ENCODE measurements around the gene C16orf90. TPM values are rescaled to one million over a fixed set of nuclear protein-coding genes. Genes with fewer than 3 reads are reported as not detected.

Gene C16orf90, protein sequence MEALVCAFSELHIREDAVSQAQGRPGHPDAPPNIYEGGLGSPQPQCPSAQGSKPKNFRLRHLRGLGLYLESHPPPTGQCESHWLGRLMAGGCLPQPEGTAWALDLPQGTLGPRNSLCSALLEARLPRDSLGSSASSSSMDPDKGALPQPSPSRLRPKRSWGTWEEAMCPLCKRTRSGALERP
- total RNA-seq (2022; extraction: Qiagen RNA extraction; ENCODE audit: low read depth) = not detected in 5 replicates

DNA sequence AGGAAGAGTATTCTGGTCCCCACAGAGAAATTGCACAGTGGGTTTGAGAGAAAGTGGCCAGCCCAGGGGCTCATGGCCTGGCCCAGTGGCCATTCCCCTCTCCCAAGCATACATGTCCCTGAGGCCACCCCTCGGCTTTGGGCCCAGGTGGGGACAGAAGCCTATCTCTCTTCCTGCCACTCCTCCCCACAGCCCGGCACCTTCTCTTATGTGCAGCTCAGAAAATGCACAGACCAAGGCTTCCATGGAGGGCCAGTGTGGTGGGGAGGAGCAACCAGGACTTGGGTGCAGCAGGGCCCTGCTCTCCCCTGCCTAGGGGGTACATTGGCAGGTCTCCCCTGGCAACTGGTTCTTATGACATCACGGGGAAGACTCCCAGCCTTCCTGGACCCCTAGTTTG lies at the start of gene C16orf90:
Gene C16orf90 (minus strand): TSS at position 314 of the 400 bp plus-strand sequence. CDS start 68 bp downstream, at position 246.

Other genes with a start within 250 kb of the C16orf90 start
- gene MEFV, start 238.9 kb downstream of the C16orf90 start, total RNA-seq (2022; extraction: Qiagen RNA extraction; ENCODE audit: low read depth) = not detected in 5 replicates
- 35.3 to 44.6 TPM (median 37.6 TPM) in 5 replicates for gene ZNF263, start 212.0 kb downstream of the C16orf90 start, total RNA-seq (2022; extraction: Qiagen RNA extraction; ENCODE audit: low read depth)
- gene TIGD7, start 190.1 kb downstream of the C16orf90 start, total RNA-seq (2022; extraction: Qiagen RNA extraction; ENCODE audit: low read depth) = 1.3 to 1.8 TPM (median 1.5 TPM) in 5 replicates
- gene ZNF75A, start 190.0 kb downstream of the C16orf90 start, total RNA-seq (2022; extraction: Qiagen RNA extraction; ENCODE audit: low read depth) = 10.0 to 12.5 TPM (median 12.1 TPM) in 5 replicates
- gene OR2C1, start 139.6 kb downstream of the C16orf90 start, total RNA-seq (2022; extraction: Qiagen RNA extraction; ENCODE audit: low read depth) = not detected in 5 replicates
- 11.9 to 18.2 TPM (median 16.2 TPM) in 5 replicates for gene ZSCAN32, start 94.5 kb downstream of the C16orf90 start, total RNA-seq (2022; extraction: Qiagen RNA extraction; ENCODE audit: low read depth)
- 13.0 to 15.2 TPM (median 14.7 TPM) in 5 replicates for gene ZNF174, start 94.3 kb downstream of the C16orf90 start, total RNA-seq (2022; extraction: Qiagen RNA extraction; ENCODE audit: low read depth)
- gene ZNF597, start 52.0 kb downstream of the C16orf90 start, total RNA-seq (2022; extraction: Qiagen RNA extraction; ENCODE audit: low read depth) = 1.0 to 1.2 TPM (median 1.1 TPM) in 5 replicates
- gene NAA60, start 51.8 kb downstream of the C16orf90 start, total RNA-seq (2022; extraction: Qiagen RNA extraction; ENCODE audit: low read depth) = 49.6 to 58.4 TPM (median 51.1 TPM) in 5 replicates
- 16.9 to 22.5 TPM (median 18.2 TPM) in 5 replicates for gene CLUAP1, start 5.5 kb upstream of the C16orf90 start, total RNA-seq (2022; extraction: Qiagen RNA extraction; ENCODE audit: low read depth)
- gene NLRC3, start 81.9 kb upstream of the C16orf90 start, total RNA-seq (2022; extraction: Qiagen RNA extraction; ENCODE audit: low read depth) = 0.01 to 0.02 TPM in 2 of 5 replicates, not detected in the others
- 3.6 to 6.2 TPM (median 5.6 TPM) in 5 replicates for gene SLX4, start 116.1 kb upstream of the C16orf90 start, total RNA-seq (2022; extraction: Qiagen RNA extraction; ENCODE audit: low read depth)
- 2.4 to 5.7 TPM (median 4.6 TPM) in 5 replicates for gene DNASE1, start 159.2 kb upstream of the C16orf90 start, total RNA-seq (2022; extraction: Qiagen RNA extraction; ENCODE audit: low read depth)
- gene TRAP1, start 222.0 kb upstream of the C16orf90 start, total RNA-seq (2022; extraction: Qiagen RNA extraction; ENCODE audit: low read depth) = 117 to 144 TPM (median 136 TPM) in 5 replicates

Measured in A549 treated with DMSO at 1 μM for 4 hours (cell line).